ENCODE measurements around the gene FGF23. TPM values are rescaled to one million over a fixed set of nuclear protein-coding genes. Genes with fewer than 3 reads are reported as not detected.

Gene FGF23
- total and polyA plus RNA-seq, 2 of the 4 experiments (the other 2 are of a cell fraction): not detected

DNA sequence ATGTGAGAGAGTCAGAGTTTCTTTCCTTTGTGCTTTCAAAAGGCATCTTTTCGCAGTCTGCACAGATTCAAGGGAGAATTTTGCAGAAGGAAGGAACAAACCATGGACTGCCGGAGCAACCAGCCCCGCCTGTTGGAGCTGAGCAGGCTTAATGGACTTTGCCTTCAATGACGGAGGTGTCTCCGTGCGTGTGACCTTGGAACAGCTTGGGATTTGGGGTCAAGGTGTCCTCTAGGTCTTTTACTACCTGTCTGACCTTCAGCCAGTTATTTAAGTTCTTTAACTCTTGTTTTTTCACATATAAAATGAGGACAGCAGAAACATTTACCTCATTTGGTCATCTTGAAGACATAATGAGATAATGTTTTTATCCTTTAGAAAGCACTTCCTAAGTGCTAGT lies 4.1 kb downstream of the FGF23 start:
- Histone ChIP-seq H3K4me3 (ENCODE audit: insufficient read depth, low read depth, low read length) (no peak overlapping the region), H3K4me2 (ENCODE audit: low read depth, low read length) (no peak overlapping the region), H3K23ac (ENCODE audit: low read depth, low read length) (no peak overlapping the region), H3K27ac (ENCODE audit: insufficient read depth, low read length) (no peak overlapping the region), H3K9me3 (ENCODE audit: control insufficient read depth, insufficient read depth, low read length) (no peaks in the 10 kb centered on the region), H4K5ac (ENCODE audit: low read depth, low read length) (no peak overlapping the region), H2BK15ac (ENCODE audit: low read depth, low read length) (no peak overlapping the region), H3K79me1 (ENCODE audit: low read depth in 1 of 2, low read length in 2 of 2) (no peaks in the 10 kb centered on the region), H4K91ac (ENCODE audit: insufficient read depth, low read depth, low read length) (no peak overlapping the region), H3K9ac (ENCODE audit: low read depth, low read length) (no peak overlapping the region), H2BK5ac (ENCODE audit: low read depth, low read length, poor library complexity, severe bottlenecking) (no peak overlapping the region), H3K9me1 (ENCODE audit: insufficient read depth, low read length) (no peaks in the 10 kb centered on the region), H2AK9ac (replicated peaks; ENCODE audit: low read depth, low read length, poor library complexity) (no peak overlapping the region), H2AFZ (replicated peaks; ENCODE audit: low read length, poor library complexity) (no peak overlapping the region), H4K20me1 (ENCODE audit: insufficient read depth, low read length) (no peaks in the 10 kb centered on the region), H3K4ac (ENCODE audit: low read depth, low read length) (no peak overlapping the region), H4K8ac (ENCODE audit: low read depth in 2 of 2, low read length in 2 of 2) (no peak overlapping the region), H3K4me1 (ENCODE audit: control insufficient read depth, insufficient read depth, low read length) (no peaks in the 10 kb centered on the region), H2BK120ac (ENCODE audit: low read depth, low read length) (no peak overlapping the region), H3K56ac (ENCODE audit: extremely low read depth, insufficient read depth, low read length) (no peak overlapping the region), H2AK5ac (ENCODE audit: low read depth, low read length) (no peak overlapping the region), H2BK20ac (ENCODE audit: low read depth, low read length) (no peak overlapping the region), H3K27me3 (ENCODE audit: control insufficient read depth, insufficient read depth, low read length) (peaks cover 5% of the 10 kb centered on the region), H3K36me3 (ENCODE audit: control insufficient read depth, insufficient read depth, low read length) (no peaks in the 10 kb centered on the region), H3K18ac (ENCODE audit: low read depth, low read length) (no peak overlapping the region), H3K14ac (replicated peaks; ENCODE audit: low read depth, low read length) (no peak overlapping the region)
- dilution Hi-C loops (cut with HindIII; ENCODE audit: low sequenced_read_pairs, unreplicated experiment) (no loop called here), in situ Hi-C loops (cut with MboI; ENCODE audit: low sequenced_read_pairs) (no loop called here), intact Hi-C loops (cut with micrococcal nuclease) (no loop called here)
- WGBS, 2 experiments (ENCODE audit: extremely low coverage in 2 of 2, insufficient read length in 1 of 2): 50% methylated on average over 2 of the region's 6 CpGs; no CpG with 5 or more reads in 1 of the 2 experiments
- DNase-seq: no peak
- TF ChIP-seq NFE2L2 (IDR thresholded peaks at IDR 0.05; ENCODE audit: low read depth, low read length) (no peak), RCOR1 (IDR thresholded peaks at IDR 0.05; ENCODE audit: insufficient replicate concordance, low read length) (no peak), BHLHE40 (IDR thresholded peaks at IDR 0.05; ENCODE audit: low read depth, low read length) (no peak), POLR2A (IDR thresholded peaks at IDR 0.05; ENCODE audit: low read depth, low read length) (no peak), FOS (IDR thresholded peaks at IDR 0.05; ENCODE audit: low read depth, low read length) (no peak), MAZ (IDR thresholded peaks at IDR 0.05; ENCODE audit: borderline replicate concordance, low read depth, low read length) (no peak), MXI1 (IDR thresholded peaks at IDR 0.05; ENCODE audit: borderline replicate concordance, low read depth, low read length) (no peak), RAD21 (IDR thresholded peaks at IDR 0.05; ENCODE audit: low read length) (no peak), CEBPB (IDR thresholded peaks at IDR 0.05; ENCODE audit: low read depth, low read length) (no peak), CHD1 (IDR thresholded peaks at IDR 0.05; ENCODE audit: low read depth, low read length) (no peak)
- TF ChIP-seq, protein P1, sequence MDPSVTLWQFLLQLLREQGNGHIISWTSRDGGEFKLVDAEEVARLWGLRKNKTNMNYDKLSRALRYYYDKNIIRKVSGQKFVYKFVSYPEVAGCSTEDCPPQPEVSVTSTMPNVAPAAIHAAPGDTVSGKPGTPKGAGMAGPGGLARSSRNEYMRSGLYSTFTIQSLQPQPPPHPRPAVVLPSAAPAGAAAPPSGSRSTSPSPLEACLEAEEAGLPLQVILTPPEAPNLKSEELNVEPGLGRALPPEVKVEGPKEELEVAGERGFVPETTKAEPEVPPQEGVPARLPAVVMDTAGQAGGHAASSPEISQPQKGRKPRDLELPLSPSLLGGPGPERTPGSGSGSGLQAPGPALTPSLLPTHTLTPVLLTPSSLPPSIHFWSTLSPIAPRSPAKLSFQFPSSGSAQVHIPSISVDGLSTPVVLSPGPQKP (IDR thresholded peaks at IDR 0.05; ENCODE audit: borderline replicate concordance, low read depth, low read length): no peak
- TF ChIP-seq, protein P2, sequence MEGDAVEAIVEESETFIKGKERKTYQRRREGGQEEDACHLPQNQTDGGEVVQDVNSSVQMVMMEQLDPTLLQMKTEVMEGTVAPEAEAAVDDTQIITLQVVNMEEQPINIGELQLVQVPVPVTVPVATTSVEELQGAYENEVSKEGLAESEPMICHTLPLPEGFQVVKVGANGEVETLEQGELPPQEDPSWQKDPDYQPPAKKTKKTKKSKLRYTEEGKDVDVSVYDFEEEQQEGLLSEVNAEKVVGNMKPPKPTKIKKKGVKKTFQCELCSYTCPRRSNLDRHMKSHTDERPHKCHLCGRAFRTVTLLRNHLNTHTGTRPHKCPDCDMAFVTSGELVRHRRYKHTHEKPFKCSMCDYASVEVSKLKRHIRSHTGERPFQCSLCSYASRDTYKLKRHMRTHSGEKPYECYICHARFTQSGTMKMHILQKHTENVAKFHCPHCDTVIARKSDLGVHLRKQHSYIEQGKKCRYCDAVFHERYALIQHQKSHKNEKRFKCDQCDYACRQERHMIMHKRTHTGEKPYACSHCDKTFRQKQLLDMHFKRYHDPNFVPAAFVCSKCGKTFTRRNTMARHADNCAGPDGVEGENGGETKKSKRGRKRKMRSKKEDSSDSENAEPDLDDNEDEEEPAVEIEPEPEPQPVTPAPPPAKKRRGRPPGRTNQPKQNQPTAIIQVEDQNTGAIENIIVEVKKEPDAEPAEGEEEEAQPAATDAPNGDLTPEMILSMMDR (conservative IDR thresholded peaks at IDR 0.05; ENCODE audit: low read depth, low read length): no peak
- TF ChIP-seq, protein P3, sequence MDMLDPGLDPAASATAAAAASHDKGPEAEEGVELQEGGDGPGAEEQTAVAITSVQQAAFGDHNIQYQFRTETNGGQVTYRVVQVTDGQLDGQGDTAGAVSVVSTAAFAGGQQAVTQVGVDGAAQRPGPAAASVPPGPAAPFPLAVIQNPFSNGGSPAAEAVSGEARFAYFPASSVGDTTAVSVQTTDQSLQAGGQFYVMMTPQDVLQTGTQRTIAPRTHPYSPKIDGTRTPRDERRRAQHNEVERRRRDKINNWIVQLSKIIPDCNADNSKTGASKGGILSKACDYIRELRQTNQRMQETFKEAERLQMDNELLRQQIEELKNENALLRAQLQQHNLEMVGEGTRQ (IDR thresholded peaks at IDR 0.05; ENCODE audit: low read depth, low read length): no peak
- POLR2A ChIA-PET (ENCODE audit: unreplicated experiment): no interaction called here
- BruUV-seq (replicated peaks): no TSS peak
- CTCF ChIA-PET: no interaction called here
- no peak for ATAC-seq (ENCODE audit: low read depth)

All from IMR-90 (cell line).